Measurements from ENCODE around the gene YAP1.

- TF ChIP-seq EZH2 (IDR thresholded peaks at IDR 0.05; ENCODE audit: insufficient read depth, low read length) (no peak), CTCF (IDR thresholded peaks at IDR 0.05; ENCODE audit: insufficient read depth, low read depth, low read length) (no peak)
These were observed 78.2 kb downstream of the YAP1 start for GRCh38 chr11:102188488-102188887.
